GM18511 (cell line): ENCODE results near the gene MTM1.
A peak's percentile ranks its signal among the peaks of the same experiment; 100 is the strongest.

Source experiments
- ATAC-seq: cut with Tn5 transposase; IDR thresholded peaks from one replicate; pipeline ENCODE4 v1.9.1; 2021; ENCODE audit warnings: mild to moderate bottlenecking, moderate library complexity; ENCODE audit not compliant: unreplicated experiment

MTM1 gene

DNA sequence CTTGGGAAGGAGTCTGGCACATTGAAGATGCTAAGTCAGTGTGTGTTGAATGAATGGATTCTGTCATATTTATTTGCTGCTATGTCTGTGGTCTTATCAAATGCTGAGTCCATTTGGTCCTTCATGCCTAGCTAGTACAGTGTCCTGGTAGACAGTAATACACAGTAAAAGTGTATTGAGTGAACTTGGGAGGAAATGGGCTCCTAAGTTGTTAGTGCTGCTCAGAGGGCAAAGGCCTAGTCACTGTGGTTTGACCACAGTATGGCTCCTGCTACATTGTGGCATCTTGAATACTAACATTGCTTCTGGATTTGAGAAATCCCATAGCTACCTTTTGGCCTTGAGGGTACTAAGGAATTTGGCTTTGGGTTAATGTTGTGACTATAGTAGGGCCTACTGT lies 33.9 kb downstream of the MTM1 start:
- ATAC-seq, result no peak

DNA sequence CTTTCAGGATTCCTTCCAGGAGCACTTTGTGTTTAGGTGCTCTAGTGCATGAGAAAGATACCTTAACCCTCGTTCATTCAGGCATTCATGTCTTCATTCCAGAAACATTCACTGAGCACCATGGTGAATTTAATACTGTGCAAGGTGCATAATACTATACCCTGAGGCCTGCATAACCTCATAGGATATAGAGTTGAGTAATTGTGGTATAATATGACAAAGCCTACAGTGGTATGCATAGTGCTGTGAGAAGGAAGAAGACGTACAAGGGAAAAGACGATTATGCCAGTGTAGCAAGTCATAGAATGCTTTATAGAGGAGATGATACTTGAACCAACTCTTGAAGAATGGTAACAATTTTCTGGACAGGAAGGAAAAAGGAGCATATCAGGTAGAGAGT lies 34.3 kb downstream of the MTM1 start:
- no peak for ATAC-seq

DNA sequence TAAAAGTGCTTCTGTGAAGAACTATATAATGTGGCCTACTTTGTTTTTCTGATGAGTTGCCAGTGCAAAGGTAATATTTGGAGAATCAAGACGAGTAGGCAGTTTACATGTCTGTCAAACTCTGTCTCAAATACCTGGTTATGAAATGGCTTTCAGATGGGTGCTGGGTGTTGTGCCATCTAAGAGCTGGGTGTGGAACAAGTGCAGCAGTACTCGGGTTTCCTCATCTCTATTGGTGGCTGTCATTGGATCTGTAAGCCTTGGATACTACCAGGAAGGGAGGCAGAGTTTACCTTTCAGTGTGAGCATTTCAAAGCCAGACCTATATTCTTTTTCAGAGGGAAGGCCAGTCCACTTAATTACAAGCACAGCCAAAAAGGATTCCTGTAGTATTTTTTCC lies 37.2 kb downstream of the MTM1 start:
- no peak for ATAC-seq

DNA sequence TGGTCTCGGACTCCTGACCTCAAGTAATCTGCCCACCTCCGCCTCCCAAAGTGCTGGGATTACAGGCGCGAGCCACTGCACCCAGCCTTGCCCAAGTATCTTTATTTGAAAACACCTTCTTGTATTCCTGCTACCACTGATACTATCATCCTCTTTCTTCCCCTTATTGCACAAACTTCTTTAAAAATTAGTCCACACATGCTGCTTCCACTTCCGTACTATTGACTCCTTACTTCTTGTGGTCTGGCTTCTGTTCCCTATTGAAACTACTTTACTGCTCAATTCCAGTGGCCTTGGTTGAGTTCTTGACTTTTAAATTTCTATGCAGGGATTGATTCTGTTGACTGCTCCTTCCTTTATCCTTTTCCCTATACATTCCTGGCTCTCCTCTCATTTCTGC lies 38.8 kb downstream of the MTM1 start:
- no peak for ATAC-seq

DNA sequence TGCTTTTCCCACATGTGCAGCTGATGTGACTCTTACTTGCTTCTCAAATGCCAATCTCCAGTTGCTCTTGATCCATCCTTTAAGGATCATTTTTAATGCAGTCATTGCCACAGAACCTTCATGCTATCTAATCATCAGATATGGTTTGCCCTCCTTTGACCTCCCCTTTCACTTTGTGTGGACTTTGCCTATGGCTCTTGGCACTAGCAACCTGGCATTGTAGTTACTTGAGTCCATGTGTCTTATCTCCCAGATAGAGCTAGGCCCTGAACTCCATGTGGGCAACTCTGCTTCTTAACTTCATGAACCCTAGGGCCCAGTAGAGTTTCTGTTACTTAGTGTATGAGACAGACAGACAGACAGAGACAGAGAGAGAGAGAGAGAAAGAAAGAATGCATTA lies 41.6 kb downstream of the MTM1 start:
- ATAC-seq, result no peak

DNA sequence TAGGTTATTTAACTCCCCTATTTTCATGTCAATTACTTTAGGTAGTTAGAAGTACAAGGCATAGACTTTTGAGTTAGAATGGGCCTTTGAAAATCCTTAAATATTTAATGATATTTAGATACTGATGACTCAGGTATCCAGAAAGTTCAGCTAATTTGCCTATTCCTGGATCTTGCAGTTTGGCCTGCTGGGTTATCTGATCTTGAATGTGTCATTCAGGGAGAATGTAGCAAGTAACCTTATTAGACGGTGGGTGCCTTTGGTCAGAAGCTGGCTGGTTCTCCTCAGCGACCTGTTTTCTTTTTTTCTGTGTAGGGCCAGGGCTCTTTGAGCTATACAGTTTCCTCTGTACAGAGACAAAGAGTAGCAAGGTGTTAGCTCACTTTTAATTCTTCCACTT lies 42.0 kb downstream of the MTM1 start:
- ATAC-seq, result no peak

DNA sequence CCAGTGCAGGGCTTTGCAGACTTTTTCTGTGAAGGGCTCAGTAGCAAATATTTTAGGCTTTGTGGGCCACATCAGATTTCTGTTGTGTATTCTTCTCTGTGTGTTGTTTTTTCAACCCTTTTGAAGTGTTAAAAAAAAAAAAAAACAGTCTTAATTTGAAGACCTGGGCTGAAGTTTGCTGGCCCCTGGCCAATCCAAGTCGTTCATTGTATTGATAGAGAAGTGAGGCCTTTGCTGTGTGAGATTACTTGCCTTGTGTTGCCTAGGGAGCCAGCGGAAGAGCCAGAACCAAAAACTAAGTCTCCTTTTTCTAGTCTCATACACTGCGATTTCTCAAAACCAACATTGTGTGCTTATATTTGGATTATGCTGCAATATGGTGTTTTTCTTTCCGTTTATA lies 46.9 kb downstream of the MTM1 start:
- ATAC-seq, result no peak

DNA sequence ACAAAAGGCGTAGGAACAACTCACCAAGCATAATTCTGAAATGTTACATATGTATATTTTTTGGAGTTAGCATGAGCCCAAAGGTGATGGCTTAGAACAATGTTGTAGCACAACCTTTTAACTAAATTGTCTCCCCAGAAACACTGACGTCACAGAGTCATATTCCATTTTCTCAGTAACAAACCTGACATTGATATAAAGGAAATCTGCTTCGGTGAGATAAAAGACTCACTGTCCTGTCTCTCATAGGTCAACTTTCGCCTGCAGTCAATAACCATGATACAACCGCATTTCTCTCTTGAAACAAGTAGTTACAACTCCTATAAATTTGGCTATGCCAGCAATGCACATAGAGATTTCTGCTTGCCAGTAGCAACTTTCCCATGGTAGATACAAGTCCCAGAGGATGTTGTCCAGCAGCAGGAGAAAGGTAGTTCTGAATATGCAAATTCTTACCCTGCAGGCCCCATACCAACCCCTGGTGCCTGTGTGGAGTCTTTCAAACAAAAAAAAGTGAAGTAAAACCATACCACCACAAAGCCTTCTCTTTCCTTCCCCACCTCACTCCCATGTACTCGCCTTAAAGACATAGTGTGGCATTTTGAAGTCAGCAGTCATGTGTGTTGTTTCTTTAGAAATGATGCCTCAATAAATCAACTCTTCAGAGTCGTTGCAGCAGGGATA lies 47.9 kb downstream of the MTM1 start:
- no peak for ATAC-seq

DNA sequence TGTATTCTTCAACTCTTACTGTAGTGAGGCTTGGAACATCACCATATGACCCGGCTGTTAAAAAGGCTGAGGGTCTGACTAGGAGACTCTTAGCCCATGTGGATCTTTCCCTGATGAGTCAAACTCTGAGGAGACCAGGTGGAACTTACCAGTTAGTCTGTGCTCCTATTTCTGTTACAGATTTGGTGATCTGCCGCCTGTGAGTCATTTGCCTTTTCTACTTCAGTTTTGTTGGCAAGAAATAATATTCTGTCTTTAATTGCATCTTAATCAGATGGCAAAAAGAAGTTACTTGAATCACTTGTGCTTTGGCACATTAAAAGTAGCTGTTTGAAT lies 48.4 kb downstream of the MTM1 start:
- ATAC-seq, result no peak

DNA sequence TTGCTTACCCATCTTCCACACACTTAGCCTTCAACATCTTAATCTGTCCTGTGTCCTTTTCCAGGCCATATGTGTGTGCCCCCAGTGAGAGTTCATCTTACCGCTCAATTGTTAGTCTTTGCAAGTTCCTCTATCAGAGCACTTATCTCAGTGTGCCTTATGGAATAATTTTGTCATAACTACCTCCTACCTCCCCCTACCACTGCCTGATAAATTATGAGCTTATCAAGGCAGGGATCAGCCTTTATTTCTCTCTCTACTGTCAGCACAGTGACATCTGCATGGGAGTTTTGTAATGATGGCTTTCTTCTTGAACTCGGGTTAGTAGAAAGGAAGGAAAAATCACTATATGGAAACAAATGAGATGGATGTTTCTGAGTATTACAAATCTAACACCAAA lies 53.2 kb downstream of the MTM1 start:
- ATAC-seq, result no peak

DNA sequence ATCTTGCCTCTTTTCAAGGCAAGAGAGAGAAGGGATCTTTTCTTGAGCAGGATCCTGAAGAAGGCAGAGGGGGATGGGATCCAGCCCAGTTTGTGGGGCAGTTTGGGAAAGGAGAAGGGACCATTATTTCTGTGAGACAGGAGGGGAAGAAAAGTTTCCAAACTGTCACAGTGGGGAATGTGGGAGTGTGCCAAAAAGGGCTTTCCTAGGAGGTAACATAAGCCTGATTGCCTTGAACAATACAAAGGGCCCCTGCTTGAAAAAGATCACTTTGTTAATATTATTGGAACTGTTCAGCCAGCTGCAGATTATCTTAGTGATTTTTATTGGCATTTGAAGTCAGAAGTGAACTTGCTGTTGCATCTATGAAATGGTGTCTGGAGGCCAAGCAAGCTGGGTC lies 55.2 kb downstream of the MTM1 start:
- no peak for ATAC-seq

DNA sequence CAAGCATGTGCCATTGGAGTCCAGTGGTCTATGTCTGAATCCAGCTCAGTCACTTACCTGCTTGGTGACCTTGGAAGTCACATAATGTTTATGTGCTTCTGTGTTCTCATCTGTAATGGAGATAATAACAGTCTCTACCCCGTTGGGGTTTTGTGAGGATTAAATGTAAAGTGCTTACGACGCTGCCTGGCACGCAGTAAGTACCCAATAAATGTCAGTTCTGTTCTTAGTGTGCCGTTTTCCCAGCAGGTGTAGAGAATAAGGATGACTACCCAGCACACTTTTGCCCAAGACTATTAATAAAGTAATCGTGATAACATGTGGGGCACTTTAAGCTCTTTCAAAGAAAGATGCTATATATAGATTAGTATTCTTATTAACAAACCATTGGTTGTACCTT lies 56.7 kb downstream of the MTM1 start:
- ATAC-seq, result no peak

DNA sequence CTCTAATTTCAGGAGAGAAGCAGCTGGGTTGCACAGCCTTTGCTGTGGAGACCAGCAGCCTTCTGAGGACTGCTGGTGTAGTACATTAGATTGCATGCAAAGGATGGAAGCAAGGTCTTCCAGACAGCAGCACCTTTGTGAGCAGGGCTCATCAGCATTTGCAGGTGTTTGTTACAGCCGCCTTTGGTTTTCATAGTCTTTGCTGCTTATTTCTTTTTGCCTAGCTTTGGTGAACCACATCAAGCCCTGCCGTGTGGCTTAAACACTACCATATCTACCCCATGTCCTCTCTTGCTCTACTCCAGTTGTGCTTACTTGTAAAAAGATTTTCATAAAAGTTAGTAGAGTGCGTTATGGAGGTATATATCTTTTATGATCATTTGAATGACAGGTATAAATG lies 57.5 kb downstream of the MTM1 start:
- ATAC-seq, result no peak

DNA sequence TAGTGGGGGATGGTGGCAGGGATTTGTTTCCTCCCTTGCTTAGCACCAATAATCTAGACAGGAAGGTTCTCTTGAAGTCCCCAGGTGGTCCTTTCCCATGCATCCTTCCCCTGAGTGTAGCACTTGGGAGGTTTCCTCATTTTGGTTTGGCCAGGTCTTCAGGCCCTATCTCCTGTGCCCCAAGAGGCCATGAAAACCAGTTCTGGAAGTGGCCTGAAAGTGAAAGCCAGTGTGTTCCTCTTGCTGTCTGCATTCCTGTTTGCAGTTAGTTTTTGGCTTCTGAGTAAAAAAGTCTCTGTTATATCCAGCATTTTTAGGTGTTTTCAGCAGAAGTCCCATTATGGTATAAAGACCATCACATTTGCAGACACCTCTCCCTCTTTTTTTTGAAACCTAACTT lies 59.5 kb downstream of the MTM1 start:
- peak; percentile 92 for ATAC-seq

DNA sequence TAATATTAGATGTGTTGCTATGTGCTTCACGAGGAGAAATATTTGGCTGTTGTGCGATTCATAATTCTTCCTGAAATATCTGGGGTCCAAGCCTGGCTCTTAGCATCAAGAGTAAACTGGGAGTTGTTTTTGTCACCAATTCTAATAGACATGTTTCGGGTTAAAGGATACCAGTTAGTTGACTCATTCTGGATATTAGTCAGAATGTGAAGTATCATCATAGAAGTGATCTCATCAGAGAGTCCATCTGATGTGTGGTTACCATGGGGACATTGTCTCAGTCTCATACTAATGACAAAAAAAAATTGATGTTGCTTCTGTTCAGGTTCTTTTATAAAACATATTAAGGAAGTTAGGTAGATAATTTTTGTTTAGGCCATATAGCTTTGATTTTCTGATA lies 67.5 kb downstream of the MTM1 start:
- ATAC-seq, result peak; percentile 97

DNA sequence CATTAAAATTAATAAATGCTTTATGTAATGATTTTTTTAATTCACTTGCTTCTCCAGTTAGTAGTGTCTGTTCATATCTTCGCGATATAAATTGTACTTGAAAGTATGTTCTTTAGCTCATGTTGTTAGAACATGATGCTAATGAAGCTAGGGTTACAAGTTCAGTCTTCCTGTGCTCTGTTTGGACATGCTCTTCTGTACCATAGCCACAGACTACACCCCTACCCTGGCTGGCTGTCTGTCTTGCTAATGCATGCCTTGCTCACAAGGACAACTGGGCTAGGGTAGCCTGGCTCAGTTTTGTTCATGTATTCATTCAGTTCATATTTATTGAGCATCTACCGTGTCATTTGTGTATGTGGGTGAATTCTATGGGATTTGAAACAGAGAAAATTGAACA lies 74.0 kb downstream of the MTM1 start:
- no peak for ATAC-seq

DNA sequence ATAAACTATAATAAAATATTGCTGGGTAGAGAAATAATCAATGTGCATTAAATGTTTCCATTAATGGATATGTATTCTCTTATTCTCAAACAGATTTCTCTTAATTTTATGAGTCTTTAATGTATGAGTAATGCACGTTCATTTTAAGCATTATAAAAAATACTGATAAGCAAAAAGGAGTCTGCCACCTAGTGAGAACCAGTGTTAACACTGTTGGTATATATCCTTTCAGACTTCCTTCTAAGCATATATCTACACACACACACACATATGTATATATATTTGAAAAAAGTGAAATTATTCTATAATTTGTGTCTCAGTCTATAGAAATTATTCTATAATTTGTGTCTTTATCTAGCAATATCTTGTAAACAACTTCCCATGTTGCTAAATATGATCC lies 74.8 kb downstream of the MTM1 start:
- no peak for ATAC-seq

DNA sequence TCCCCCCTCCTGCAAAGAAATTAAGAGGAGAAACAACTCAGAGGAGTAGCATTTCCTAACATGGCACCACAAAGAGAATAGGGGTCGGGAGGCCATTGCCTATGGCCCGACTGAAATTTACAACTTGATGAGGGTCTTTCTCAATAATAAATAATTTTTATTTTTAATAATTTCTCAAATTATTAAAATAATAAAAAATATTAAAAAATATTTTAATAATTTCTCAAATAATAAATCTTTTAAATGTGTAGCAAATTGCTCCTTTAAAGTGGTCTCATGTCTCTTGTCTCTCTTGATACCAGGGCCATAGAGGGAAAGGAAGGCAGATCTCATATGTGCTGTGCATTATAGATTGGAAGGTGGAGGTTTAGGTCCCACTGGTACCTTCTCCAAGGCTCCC lies 75.5 kb downstream of the MTM1 start:
- no peak for ATAC-seq

DNA sequence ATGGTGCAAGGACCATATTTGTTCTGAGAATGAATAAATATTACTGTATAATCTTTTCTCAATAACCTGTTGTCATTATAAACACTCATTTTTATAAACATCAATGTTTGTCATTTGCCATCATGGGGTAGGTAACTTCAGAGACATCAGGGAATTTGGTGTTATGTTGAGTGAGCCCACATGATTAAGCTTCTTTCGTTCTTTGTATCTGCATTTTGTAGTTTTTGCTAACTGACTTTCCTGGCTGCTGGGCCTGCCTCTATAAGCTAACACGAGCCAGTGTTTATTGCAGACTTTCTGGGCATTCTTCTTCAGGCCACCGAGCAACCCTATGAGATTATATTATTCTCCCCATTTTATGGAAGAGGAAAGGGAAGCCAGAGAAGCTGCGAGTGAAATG lies 76.0 kb downstream of the MTM1 start:
- no peak for ATAC-seq

DNA sequence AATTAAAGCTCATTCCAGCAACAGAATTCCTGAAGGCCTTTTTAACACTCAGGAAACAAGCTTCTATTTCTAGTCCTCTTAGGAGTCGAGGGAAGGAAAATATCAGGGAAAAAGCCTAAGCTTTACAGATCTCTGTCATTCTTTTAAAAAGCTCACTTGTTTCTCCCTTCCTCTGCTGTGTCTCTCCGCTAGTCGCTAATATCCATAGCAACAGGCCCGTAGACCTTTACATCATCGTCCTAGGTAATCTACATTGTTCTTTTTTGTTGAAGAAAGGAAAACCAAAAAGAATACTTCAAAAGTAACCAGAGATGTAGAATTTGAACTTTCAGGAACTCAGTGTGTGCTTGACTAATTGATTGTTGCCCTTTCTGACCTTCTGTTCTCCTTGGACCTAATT lies 78.9 kb downstream of the MTM1 start:
- no peak for ATAC-seq

DNA sequence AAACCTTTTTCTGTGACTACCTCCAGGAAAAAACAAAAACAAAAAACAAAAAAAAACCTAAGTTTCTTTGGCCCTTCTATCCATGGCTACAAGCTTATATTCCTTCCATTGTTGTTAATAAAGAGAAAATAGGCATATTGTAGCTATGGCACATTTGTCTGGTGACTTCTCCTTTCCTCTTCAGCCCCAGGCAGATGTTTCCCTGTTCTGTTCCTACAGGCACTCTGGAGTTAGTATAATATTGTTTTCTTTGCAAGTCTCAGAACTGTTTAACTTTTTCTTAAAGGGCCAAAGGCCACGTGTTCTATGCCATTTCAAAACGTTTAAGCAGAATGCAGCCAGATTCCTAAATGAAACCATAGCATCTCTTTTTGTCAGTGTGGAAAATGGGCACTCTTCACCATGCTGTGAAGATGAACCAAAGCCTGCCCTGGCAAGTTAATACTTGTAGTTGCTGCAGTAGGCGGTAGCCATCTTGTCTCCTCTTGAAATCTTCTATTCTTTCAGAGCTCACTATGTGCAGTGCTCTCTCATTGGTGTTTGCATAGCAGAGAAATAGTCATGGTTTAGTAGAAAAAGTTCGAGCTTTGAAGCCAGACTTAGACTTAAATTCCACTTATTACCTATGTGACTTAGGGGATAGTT lies 80.0 kb downstream of the MTM1 start:
- no peak for ATAC-seq

DNA sequence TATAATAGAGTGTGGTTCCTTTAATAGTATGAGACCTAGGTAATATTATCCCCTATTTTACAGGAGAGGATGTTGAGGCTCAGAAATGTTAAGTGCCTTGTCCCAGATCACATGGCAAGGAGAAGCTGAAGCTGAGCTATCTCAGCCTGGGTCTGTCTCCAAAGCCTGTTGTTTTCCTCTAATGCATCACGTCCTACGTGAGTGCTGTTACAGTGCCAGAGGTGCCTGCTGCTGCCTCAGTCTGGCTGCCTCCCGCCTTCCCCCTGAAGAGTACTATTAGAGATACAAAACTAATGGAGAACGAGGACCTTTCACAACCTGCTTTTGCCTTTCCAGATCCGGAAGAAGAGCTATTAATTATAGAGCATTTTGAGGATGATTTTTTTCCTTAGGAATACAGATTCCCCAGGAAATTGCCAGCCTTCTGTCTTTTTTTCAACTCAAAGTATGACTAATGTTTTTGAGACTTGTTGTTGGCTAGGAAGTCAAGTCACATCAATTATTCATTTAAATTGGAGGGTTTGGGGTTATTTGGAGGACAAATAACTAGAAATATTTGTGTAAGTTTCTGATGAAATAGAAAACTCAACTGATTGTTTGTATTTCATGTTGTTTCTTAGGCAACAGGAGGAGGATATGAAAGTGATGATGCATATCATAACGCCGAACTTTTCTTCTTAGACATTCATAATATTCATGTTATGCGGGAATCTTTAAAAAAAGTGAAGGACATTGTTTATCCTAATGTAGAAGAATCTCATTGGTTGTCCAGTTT lies 80.9 kb downstream of the MTM1 start:
- ATAC-seq, result no peak
